ENCODE measurements around the gene NUP93. TPM values are rescaled to one million over a fixed set of nuclear protein-coding genes. Genes with fewer than 3 reads are reported as not detected.

NUP93 gene
- total and polyA plus RNA-seq, 4 donors, result 27.4 to 59.9 (median 51.2) TPM

DNA sequence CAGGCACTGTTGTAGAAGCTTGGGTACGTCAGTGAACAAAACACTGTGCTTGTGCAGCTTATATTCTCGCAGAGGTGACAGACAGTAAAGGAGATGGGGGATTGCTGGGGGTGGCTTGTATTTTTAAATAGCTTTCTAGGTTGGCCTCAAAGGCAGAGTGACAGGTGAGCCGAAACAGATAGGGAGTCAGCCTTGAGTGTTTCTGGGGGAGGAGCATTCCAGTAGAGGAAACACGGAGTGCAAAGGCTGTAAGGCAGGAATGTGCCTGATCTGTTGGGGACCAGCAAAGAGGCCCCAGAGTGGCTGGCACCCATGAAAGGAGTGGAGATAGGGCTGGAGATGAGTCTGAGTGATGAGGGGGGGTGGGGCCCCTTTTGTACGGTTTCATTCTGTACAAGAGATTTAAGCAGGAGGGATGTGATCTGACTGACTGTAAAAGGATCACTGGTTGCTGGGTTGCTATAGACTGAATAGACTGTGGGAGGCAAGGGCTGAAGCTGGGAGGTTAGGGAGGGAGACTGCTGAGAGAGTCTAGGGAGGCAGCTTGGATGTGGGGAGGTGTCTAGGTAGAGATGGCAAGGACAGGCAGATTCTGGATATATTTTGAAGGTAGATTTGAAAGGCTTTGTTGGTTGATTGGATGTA lies 15.2 kb downstream of the NUP93 start:
- ATAC-seq (ENCODE audit: insufficient read depth, low FRiP score) (no peak), DNase-seq (no peak)
- TF ChIP-seq CTCF (IDR thresholded peaks at IDR 0.05; ENCODE audit: control extremely low read depth, extremely low read depth), result no peak
- H3K36me3 ChIP-seq (ENCODE audit: control insufficient read depth in 4 of 4, insufficient read depth in 4 of 4, low read length in 4 of 4), result peaks cover 0 to 3% (median 0%) of the 10 kb centered on the region in 4 donors
- H3K9ac ChIP-seq (ENCODE audit: insufficient read depth in 1 of 2, low read length in 2 of 2), result no peak overlapping the region
- H3K4me1 ChIP-seq (ENCODE audit: control insufficient read depth in 5 of 5, insufficient read depth in 5 of 5, low read length in 5 of 5), result peaks cover 9 to 27% (median 13%) of the 10 kb centered on the region in 5 donors
- no peak overlapping the region for H3K4me3 ChIP-seq
- H3K27ac ChIP-seq (ENCODE audit: low read depth in 1 of 2, low read length in 1 of 2), result no peak overlapping the region
- H3K27me3 ChIP-seq (ENCODE audit: control insufficient read depth in 3 of 3, insufficient read depth in 3 of 3, low read length in 2 of 3), result no peaks in the 10 kb centered on the region
- WGBS, 2 donors, result 81 to 92% methylated on average over 5 of the region's 5 CpGs
- H3K9me3 ChIP-seq (ENCODE audit: control insufficient read depth in 4 of 4, insufficient read depth in 3 of 4, low read length in 3 of 4), result no peaks in the 10 kb centered on the region

DNA sequence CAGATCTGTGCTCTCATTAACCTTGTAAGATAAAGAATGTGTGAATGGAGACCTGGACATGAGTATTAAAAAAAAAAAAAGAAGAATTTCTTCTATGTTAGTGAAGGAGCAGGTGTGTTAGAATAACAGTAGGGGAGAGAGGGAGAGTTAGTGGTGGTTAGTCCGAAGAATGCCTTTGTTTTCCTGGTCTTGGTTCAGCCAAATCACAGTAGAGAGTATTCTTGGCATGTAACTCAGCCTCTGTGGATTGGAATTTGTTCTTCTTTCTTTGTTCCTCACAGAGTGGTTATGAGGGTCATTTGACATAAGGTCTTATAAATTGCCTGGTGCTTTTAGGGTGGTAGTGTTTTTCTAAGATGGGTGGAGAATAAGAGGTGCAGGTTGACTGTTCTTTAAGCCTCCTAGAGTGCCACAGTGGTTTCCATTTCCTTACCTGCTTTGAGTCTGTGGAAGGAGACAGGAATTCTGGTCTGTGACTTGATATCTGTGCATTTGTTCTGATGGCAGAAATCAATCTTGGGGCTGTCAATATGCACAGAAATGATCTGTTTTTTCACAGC lies 17.6 kb downstream of the NUP93 start:
- WGBS, 2 donors, result 46 to 75% methylated on average over 1 of the region's 1 CpG
- no peaks in the 10 kb centered on the region for H3K27me3 ChIP-seq (ENCODE audit: control insufficient read depth in 3 of 3, insufficient read depth in 3 of 3, low read length in 2 of 3)
- H3K27ac ChIP-seq (ENCODE audit: low read depth in 1 of 2, low read length in 1 of 2), result no peak overlapping the region
- no peaks in the 10 kb centered on the region for H3K9me3 ChIP-seq (ENCODE audit: control insufficient read depth in 4 of 4, insufficient read depth in 3 of 4, low read length in 3 of 4)
- DNase-seq (peak in 1 of 3 donors; percentile 26), ATAC-seq (ENCODE audit: insufficient read depth, low FRiP score) (no peak)
- no peak overlapping the region for H3K4me3 ChIP-seq
- peaks cover 9 to 33% (median 10%) of the 10 kb centered on the region in 5 donors for H3K4me1 ChIP-seq (ENCODE audit: control insufficient read depth in 5 of 5, insufficient read depth in 5 of 5, low read length in 5 of 5)
- no peak overlapping the region for H3K9ac ChIP-seq (ENCODE audit: insufficient read depth in 1 of 2, low read length in 2 of 2)
- no peak for TF ChIP-seq CTCF (IDR thresholded peaks at IDR 0.05; ENCODE audit: control extremely low read depth, extremely low read depth)
- peaks cover 0 to 5% (median 1%) of the 10 kb centered on the region in 4 donors for H3K36me3 ChIP-seq (ENCODE audit: control insufficient read depth in 4 of 4, insufficient read depth in 4 of 4, low read length in 4 of 4)

GRCh38 chr16:56748191-56748590 lies 18.3 kb downstream of the NUP93 start:
- TF ChIP-seq CTCF (IDR thresholded peaks at IDR 0.05; ENCODE audit: control extremely low read depth, extremely low read depth), result no peak
- ATAC-seq (ENCODE audit: insufficient read depth, low FRiP score) (no peak), DNase-seq (peak in 2 of 3 donors; percentile 15 to 20)
- H3K27me3 ChIP-seq (ENCODE audit: control insufficient read depth in 3 of 3, insufficient read depth in 3 of 3, low read length in 2 of 3), result no peaks in the 10 kb centered on the region
- H3K27ac ChIP-seq (ENCODE audit: low read depth in 1 of 2, low read length in 1 of 2), result no peak overlapping the region
- no peak overlapping the region for H3K9ac ChIP-seq (ENCODE audit: insufficient read depth in 1 of 2, low read length in 2 of 2)
- H3K4me1 ChIP-seq (ENCODE audit: control insufficient read depth in 5 of 5, insufficient read depth in 5 of 5, low read length in 5 of 5), result peaks cover 9 to 33% (median 10%) of the 10 kb centered on the region in 5 donors
- H3K36me3 ChIP-seq (ENCODE audit: control insufficient read depth in 4 of 4, insufficient read depth in 4 of 4, low read length in 4 of 4), result peaks cover 0 to 5% (median 1%) of the 10 kb centered on the region in 4 donors
- no peaks in the 10 kb centered on the region for H3K9me3 ChIP-seq (ENCODE audit: control insufficient read depth in 4 of 4, insufficient read depth in 3 of 4, low read length in 3 of 4)
- WGBS, 2 donors, result 90 to 92% methylated on average over 10 of the region's 10 CpGs
- H3K4me3 ChIP-seq, result no peak overlapping the region
